Measurements from ENCODE around the gene DVL2. TPM values are rescaled to one million over a fixed set of nuclear protein-coding genes. Genes with fewer than 3 reads are reported as not detected.
"Not testable (repeated sequence)": the region's sequence is repeated elsewhere in the genome, so short reads cannot be mapped to it uniquely, and the experiment has no call there.

The DVL2 gene
- total RNA-seq, 4 donors from 2014 or later, result 21.4 to 58.0 (median 37.3) TPM

- Histone ChIP-seq H3K27me3 (no peaks in the 10 kb centered on the region), H3K9me3 (no peaks in the 10 kb centered on the region), H3K36me3 (peaks cover 0 to 13% (median 0%) of the 10 kb centered on the region in 3 donors), H3K4me3 (no peak overlapping the region), H3K27ac (no peak overlapping the region), H3K4me1 (no peaks in the 10 kb centered on the region)
- no peak for DNase-seq
- TF ChIP-seq CTCF (IDR thresholded peaks at IDR 0.05) (peak in 1 of 6 experiments; percentile 9), POLR2A (IDR thresholded peaks at IDR 0.05) (no peak)
- 51 to 59% methylated on average over 7 of the region's 7 CpGs for WGBS, 2 donors
- intact Hi-C loops (cut with DNase I), result no loop called here
Observed at GRCh38 chr17:7186241-7186640, 48.1 kb downstream of the DVL2 start.

GRCh38 chr17:7184647-7185046 is 49.7 kb downstream of the DVL2 start:
- no peak for DNase-seq
- no peaks in the 10 kb centered on the region for H3K36me3 ChIP-seq
- H3K27me3 ChIP-seq, result peaks cover 0 to under 1% (median 0%) of the 10 kb centered on the region in 4 donors
- H3K4me3 ChIP-seq, result no peak overlapping the region
- 75 to 80% methylated on average over 6 of the region's 6 CpGs for WGBS, 2 donors
- H3K9me3 ChIP-seq, result no peaks in the 10 kb centered on the region
- no peaks in the 10 kb centered on the region for H3K4me1 ChIP-seq
- intact Hi-C loops (cut with DNase I), result no loop called here
- TF ChIP-seq CTCF (IDR thresholded peaks at IDR 0.05), result no peak
- no peak for TF ChIP-seq POLR2A (IDR thresholded peaks at IDR 0.05)
- no peak overlapping the region for H3K27ac ChIP-seq

- no peak overlapping the region for H3K4me3 ChIP-seq
- 72 to 74% methylated on average over 12 to 13 of the region's 14 CpGs for WGBS, 2 donors
Observed at GRCh38 chr17:7184091-7184488, 50.2 kb downstream of the DVL2 start.

GRCh38 chr17:7183433-7184090 is 50.8 kb downstream of the DVL2 start:
- no peak overlapping the region for H3K27ac ChIP-seq
- 78 to 83% methylated on average over 7 of the region's 7 CpGs for WGBS, 2 donors
- intact Hi-C loops (cut with DNase I), result no loop called here

More at GRCh38 chr17:7184091-7184488, 50.2 kb downstream of the DVL2 start:
- Histone ChIP-seq H3K4me1 (no peaks in the 10 kb centered on the region), H3K27ac (no peak overlapping the region), H3K9me3 (no peaks in the 10 kb centered on the region), H3K27me3 (peaks cover 0 to 6% (median 0%) of the 10 kb centered on the region in 4 donors), H3K36me3 (no peaks in the 10 kb centered on the region)
- TF ChIP-seq POLR2A (IDR thresholded peaks at IDR 0.05) (no peak), CTCF (IDR thresholded peaks at IDR 0.05) (no peak)
- intact Hi-C loops (cut with DNase I), result no loop called here
- no peak for DNase-seq

GRCh38 chr17:7182101-7182500 is 52.2 kb downstream of the DVL2 start:
- H3K4me3 ChIP-seq; H3K9me3 ChIP-seq; intact Hi-C loops (cut with DNase I); DNase-seq; H3K36me3 ChIP-seq; H3K27ac ChIP-seq: not testable (repeated sequence)
- WGBS, 2 donors, result 85 to 88% methylated on average over 2 of the region's 2 CpGs
- Histone ChIP-seq H3K27me3 (peaks cover 0 to 26% (median 6%) of the 10 kb centered on the region in 4 donors), H3K4me1 (peaks cover 11 to 13% (median 11%) of the 10 kb centered on the region in 3 donors)

More at GRCh38 chr17:7183433-7184090, 50.8 kb downstream of the DVL2 start:
- H3K27me3 ChIP-seq, result peaks cover 0 to 11% (median 0%) of the 10 kb centered on the region in 4 donors
- TF ChIP-seq POLR2A (IDR thresholded peaks at IDR 0.05), result no peak
- no peak for TF ChIP-seq CTCF (IDR thresholded peaks at IDR 0.05)
- H3K9me3 ChIP-seq, result no peaks in the 10 kb centered on the region
- H3K36me3 ChIP-seq, result no peaks in the 10 kb centered on the region
- no peak overlapping the region for H3K4me3 ChIP-seq
- no peak for DNase-seq
- H3K4me1 ChIP-seq, result no peaks in the 10 kb centered on the region

Measured in esophagus squamous epithelium (tissue), 5 donors.